ENCODE measurements around the gene CFAP20DC.
"Not testable (repeated sequence)": the region's sequence is repeated elsewhere in the genome, so short reads cannot be mapped to it uniquely, and the experiment has no call there.

The CFAP20DC gene

DNA sequence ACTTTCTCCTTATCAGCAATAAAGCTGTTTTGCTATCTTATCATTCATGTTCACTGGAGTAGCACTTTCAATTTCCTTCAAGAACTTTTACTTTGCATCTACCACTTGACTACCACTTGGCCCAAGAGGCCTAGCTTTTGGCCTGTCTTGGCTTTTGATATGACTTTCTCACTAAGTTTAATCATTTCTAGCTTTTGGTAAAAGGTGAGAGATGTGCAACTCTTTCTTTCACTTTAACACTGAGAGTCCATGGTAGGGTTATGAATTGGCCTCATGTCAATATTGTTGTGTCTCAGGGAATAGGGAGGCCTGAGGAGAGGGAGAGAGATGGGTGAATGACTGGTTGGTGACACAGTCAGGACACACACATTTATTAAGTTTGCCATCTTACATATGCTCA, 352.3 kb downstream of the CFAP20DC start:
- H3K9me3 ChIP-seq (ENCODE audit: control insufficient read depth, insufficient read depth, low read length): peaks cover 8% of the 10 kb centered on the region
- no peaks in the 10 kb centered on the region for H3K4me1 ChIP-seq (ENCODE audit: control insufficient read depth, low read length)
- no peaks in the 10 kb centered on the region for H3K36me3 ChIP-seq (ENCODE audit: control insufficient read depth, low read length)
- H3K9me2 ChIP-seq (replicated peaks; ENCODE audit: control insufficient read depth, low read length): no peaks in the 10 kb centered on the region
- H3K4me2 ChIP-seq (ENCODE audit: low read length): no peak overlapping the region
- H3K27me3 ChIP-seq (ENCODE audit: control insufficient read depth, low read length): peaks cover 3% of the 10 kb centered on the region
- no peak overlapping the region for H3K27ac ChIP-seq (ENCODE audit: low read depth, low read length)
- no peak for TF ChIP-seq EZH2phosphoT487 (IDR thresholded peaks at IDR 0.05; ENCODE audit: borderline replicate concordance, low read length)
- no peaks in the 10 kb centered on the region for H3F3A ChIP-seq (ENCODE audit: control insufficient read depth, insufficient read depth)
- no peaks in the 10 kb centered on the region for H3K79me2 ChIP-seq (ENCODE audit: control insufficient read depth, low read length)
- no peak overlapping the region for H3K4me3 ChIP-seq (ENCODE audit: low read length)
- H4K20me1 ChIP-seq (ENCODE audit: control insufficient read depth, insufficient read depth, low read depth, low read length): no peaks in the 10 kb centered on the region

DNA sequence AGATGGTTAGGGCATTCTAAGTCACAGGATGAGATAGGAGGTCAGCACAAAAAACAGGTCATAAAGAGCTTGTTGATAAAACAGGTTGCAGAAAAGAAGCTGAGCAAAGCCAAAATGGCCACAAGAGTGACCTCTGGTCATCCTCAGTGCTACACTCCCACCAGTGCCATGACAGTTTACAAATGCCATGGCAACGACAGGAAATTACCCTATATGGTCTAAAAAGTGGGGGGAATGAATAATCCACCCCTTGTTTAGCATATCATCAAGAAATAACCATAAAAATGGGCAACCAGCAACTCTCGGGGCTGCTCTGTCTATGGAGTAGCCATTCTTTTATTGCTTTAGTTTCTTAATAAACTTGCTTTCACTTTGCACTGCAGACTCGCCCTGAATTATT, 353.0 kb downstream of the CFAP20DC start:
- not testable (repeated sequence) for H4K20me1 ChIP-seq (ENCODE audit: control insufficient read depth, insufficient read depth, low read depth, low read length); H3K9me3 ChIP-seq (ENCODE audit: control insufficient read depth, insufficient read depth, low read length); H3K4me2 ChIP-seq (ENCODE audit: low read length); H3K27me3 ChIP-seq (ENCODE audit: control insufficient read depth, low read length); H3K27ac ChIP-seq (ENCODE audit: low read depth, low read length); H3F3A ChIP-seq (ENCODE audit: control insufficient read depth, insufficient read depth); H3K79me2 ChIP-seq (ENCODE audit: control insufficient read depth, low read length); H3K4me3 ChIP-seq (ENCODE audit: low read length); H3K36me3 ChIP-seq (ENCODE audit: control insufficient read depth, low read length); H3K4me1 ChIP-seq (ENCODE audit: control insufficient read depth, low read length); H3K9me2 ChIP-seq (replicated peaks; ENCODE audit: control insufficient read depth, low read length)

DNA sequence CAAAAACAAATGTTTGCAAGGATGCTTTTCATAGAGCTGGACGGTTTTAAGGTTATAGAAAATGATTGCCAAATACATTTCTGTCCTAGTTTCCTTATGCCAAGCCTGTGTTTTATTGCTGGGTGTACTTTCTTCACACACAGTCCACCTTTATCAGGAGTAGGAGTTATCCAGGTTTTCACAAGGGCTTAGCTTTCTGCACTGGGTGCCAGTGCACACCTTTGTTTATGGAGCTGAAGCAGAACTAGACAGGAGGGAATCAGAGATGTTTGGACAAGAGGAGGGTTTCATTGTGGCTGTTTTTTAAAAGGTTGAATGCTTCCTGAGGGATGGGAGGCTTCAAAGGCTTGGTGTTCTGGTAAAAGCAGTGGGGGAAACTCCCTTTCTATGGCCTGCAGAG, 353.7 kb downstream of the CFAP20DC start:
- H3K4me2 ChIP-seq (ENCODE audit: low read length): no peak overlapping the region
- TF ChIP-seq EZH2phosphoT487 (IDR thresholded peaks at IDR 0.05; ENCODE audit: borderline replicate concordance, low read length): no peak
- TF ChIP-seq, protein P1, sequence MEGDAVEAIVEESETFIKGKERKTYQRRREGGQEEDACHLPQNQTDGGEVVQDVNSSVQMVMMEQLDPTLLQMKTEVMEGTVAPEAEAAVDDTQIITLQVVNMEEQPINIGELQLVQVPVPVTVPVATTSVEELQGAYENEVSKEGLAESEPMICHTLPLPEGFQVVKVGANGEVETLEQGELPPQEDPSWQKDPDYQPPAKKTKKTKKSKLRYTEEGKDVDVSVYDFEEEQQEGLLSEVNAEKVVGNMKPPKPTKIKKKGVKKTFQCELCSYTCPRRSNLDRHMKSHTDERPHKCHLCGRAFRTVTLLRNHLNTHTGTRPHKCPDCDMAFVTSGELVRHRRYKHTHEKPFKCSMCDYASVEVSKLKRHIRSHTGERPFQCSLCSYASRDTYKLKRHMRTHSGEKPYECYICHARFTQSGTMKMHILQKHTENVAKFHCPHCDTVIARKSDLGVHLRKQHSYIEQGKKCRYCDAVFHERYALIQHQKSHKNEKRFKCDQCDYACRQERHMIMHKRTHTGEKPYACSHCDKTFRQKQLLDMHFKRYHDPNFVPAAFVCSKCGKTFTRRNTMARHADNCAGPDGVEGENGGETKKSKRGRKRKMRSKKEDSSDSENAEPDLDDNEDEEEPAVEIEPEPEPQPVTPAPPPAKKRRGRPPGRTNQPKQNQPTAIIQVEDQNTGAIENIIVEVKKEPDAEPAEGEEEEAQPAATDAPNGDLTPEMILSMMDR (IDR thresholded peaks at IDR 0.05; ENCODE audit: low read depth, low read length, poor library complexity, severe bottlenecking): no peak
- no peak overlapping the region for H3K4me3 ChIP-seq (ENCODE audit: low read length)
- H3K79me2 ChIP-seq (ENCODE audit: control insufficient read depth, low read length): no peaks in the 10 kb centered on the region
- no peaks in the 10 kb centered on the region for H4K20me1 ChIP-seq (ENCODE audit: control insufficient read depth, insufficient read depth, low read depth, low read length)
- H3K36me3 ChIP-seq (ENCODE audit: control insufficient read depth, low read length): no peaks in the 10 kb centered on the region
- no peaks in the 10 kb centered on the region for H3K9me2 ChIP-seq (replicated peaks; ENCODE audit: control insufficient read depth, low read length)
- no peaks in the 10 kb centered on the region for H3F3A ChIP-seq (ENCODE audit: control insufficient read depth, insufficient read depth)
- H3K4me1 ChIP-seq (ENCODE audit: control insufficient read depth, low read length): no peaks in the 10 kb centered on the region
- H3K9me3 ChIP-seq (ENCODE audit: control insufficient read depth, insufficient read depth, low read length): peaks cover 17% of the 10 kb centered on the region
- no peak overlapping the region for H3K27ac ChIP-seq (ENCODE audit: low read depth, low read length)
- H3K27me3 ChIP-seq (ENCODE audit: control insufficient read depth, low read length): no peaks in the 10 kb centered on the region

DNA sequence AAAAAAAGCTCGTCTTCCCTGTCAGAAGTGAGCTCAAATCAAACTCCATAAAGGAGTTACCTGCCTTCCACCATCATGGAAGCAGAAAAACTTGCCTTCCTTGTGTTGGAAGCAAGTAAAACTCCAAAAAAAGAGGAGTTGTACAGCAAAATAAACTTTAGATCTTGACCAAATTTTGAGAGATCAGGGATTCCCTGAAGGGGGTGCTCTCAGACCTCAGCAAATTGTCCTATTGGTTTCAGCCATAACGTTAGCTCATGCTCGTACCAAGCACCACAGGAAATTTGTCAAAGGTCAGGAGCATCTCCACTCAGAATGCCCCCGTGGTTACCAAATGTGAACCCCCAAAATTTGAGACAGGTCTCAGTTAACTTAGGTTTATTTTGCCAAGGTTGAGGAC, 354.5 kb downstream of the CFAP20DC start:
- H3K9me3 ChIP-seq (ENCODE audit: control insufficient read depth, insufficient read depth, low read length): peaks cover 20% of the 10 kb centered on the region
- not testable (repeated sequence) for H3K9me2 ChIP-seq (replicated peaks; ENCODE audit: control insufficient read depth, low read length); H3K4me3 ChIP-seq (ENCODE audit: low read length); H3F3A ChIP-seq (ENCODE audit: control insufficient read depth, insufficient read depth); H3K4me2 ChIP-seq (ENCODE audit: low read length); H3K27ac ChIP-seq (ENCODE audit: low read depth, low read length); H3K4me1 ChIP-seq (ENCODE audit: control insufficient read depth, low read length); H4K20me1 ChIP-seq (ENCODE audit: control insufficient read depth, insufficient read depth, low read depth, low read length); H3K79me2 ChIP-seq (ENCODE audit: control insufficient read depth, low read length); H3K36me3 ChIP-seq (ENCODE audit: control insufficient read depth, low read length); H3K27me3 ChIP-seq (ENCODE audit: control insufficient read depth, low read length)

DNA sequence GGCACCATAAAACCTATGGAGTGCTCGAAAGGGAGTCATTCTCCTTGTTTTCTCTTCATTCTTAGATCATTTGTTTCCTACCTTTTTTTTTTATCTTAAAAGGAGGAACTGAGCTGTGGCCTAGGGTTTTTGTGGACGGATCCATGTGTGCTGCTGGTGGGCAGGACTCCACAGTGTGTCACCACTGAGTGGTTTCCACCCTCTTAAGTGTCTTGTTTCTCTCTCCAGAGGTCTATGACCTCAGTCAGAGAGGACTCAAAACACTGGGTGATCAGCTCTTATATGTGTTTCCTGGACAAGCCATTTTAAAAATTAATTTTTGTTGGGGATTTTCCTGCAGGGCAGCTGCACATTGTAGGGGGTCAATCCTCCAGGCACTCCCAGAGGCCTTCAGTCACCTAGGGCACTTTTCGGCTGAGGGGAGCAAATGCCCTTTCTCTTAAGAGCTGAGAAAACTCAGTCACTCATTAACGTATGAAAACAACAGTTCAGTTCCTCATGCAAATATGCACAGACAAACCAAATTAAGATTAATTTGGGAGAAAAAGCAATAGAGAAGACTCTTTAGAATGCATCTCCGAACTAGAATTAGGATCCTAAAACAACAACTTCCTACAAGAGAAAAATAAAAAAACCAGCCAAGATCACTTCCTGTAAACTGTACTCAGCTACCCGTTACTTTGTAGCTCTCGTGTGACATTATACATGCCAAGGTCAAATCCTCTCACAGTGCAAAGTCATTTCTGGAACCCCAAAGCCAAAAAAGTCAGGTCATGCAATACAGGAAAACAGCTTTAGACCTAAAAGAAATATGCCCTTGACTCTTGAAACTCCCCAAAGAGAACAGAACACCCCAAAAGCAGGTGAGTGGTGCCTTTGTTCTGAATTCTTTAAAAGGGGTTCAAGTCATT, 355.6 kb downstream of the CFAP20DC start:
- TF ChIP-seq, protein P1 (IDR thresholded peaks at IDR 0.05; ENCODE audit: low read depth, low read length, poor library complexity, severe bottlenecking): no peak
- TF ChIP-seq EZH2phosphoT487 (IDR thresholded peaks at IDR 0.05; ENCODE audit: borderline replicate concordance, low read length): no peak
- no peak overlapping the region for H3K27ac ChIP-seq (ENCODE audit: low read depth, low read length)
- no peaks in the 10 kb centered on the region for H3K36me3 ChIP-seq (ENCODE audit: control insufficient read depth, low read length)
- no peak overlapping the region for H3K4me2 ChIP-seq (ENCODE audit: low read length)
- H3K4me1 ChIP-seq (ENCODE audit: control insufficient read depth, low read length): no peaks in the 10 kb centered on the region
- H3K4me3 ChIP-seq (ENCODE audit: low read length): no peak overlapping the region
- peaks cover 24% of the 10 kb centered on the region for H3K9me3 ChIP-seq (ENCODE audit: control insufficient read depth, insufficient read depth, low read length)
- H3F3A ChIP-seq (ENCODE audit: control insufficient read depth, insufficient read depth): no peaks in the 10 kb centered on the region
- no peaks in the 10 kb centered on the region for H3K9me2 ChIP-seq (replicated peaks; ENCODE audit: control insufficient read depth, low read length)
- H3K27me3 ChIP-seq (ENCODE audit: control insufficient read depth, low read length): no peaks in the 10 kb centered on the region
- H4K20me1 ChIP-seq (ENCODE audit: control insufficient read depth, insufficient read depth, low read depth, low read length): no peaks in the 10 kb centered on the region
- no peaks in the 10 kb centered on the region for H3K79me2 ChIP-seq (ENCODE audit: control insufficient read depth, low read length)
